D721Med (cell line): ENCODE results near the gene CHMP2B.

Source experiments
- DNase-seq: peaks from one replicate; pipeline ENCODE4 v3.0.0; 2011; ENCODE audit warnings: low spot score; ENCODE audit not compliant: insufficient read length
- FAIRE-seq: peaks from 2 replicates; lab custom pipeline; 2011; peaks lifted over from hg19 to GRCh38; lab: Jason Lieb, UNC
- CTCF ChIP-seq: IDR thresholded peaks from 2 replicates; pipeline ENCODE4 v1.5.1; 2012; ENCODE audit warnings: mild to moderate bottlenecking, control low read depth; ENCODE audit not compliant: insufficient read depth; ENCODE audit errors: missing control alignments

Gene CHMP2B, protein sequence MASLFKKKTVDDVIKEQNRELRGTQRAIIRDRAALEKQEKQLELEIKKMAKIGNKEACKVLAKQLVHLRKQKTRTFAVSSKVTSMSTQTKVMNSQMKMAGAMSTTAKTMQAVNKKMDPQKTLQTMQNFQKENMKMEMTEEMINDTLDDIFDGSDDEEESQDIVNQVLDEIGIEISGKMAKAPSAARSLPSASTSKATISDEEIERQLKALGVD

GRCh38 chr3:87227104-87227834 lies at the start of gene CHMP2B:
TSS of gene CHMP2B (plus strand) at chr3:87227309. CDS start at chr3:87227523, 214 bp downstream.
- DNase-seq (peak; percentile 53), FAIRE-seq (no peak)
- no peak for TF ChIP-seq CTCF

GRCh38 chr3:87179642-87180041 lies 47.5 kb upstream of the CHMP2B start:
- DNase-seq (no peak), FAIRE-seq (peak; percentile 88)
- TF ChIP-seq CTCF: no peak

DNA sequence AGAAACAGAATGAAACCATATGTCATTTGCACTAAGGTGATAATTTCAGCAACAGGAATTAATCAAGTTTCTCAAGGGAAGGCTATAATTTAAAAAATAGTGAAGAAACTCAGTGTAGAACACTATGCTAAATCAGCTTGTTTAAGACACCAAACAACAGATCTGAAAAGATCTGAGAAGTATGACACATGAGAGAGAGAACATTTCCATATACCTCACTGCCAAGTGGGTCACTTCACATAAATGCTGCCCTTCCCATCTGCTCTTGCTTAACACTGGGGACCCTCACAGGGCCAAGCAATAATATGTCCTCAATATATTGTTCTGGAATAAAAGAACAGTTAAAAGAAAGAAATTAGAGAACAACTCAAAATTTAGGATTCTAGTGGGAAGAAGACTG lies 45.6 kb upstream of the CHMP2B start:
- TF ChIP-seq CTCF: no peak
- DNase-seq (no peak), FAIRE-seq (no peak)

DNA sequence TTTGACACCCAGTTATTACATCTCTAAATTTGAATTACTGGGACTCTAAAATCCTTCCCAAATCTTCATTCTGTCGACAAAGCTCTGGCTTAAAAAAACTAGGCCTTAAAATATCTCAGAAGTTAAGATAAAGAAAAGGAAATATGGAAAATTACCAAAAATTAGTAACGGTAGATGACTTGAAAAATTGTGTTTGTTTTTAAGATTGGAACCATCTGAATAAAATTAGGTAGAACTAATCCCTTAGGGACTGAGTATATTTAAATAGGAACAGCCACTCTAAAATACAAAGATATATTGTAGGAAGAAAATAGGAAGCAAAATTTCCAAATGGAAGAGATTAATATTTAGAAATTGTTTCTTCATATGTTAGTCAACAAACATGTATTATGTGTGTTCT lies 45.1 kb upstream of the CHMP2B start:
- DNase-seq: no peak
- FAIRE-seq: no peak
- TF ChIP-seq CTCF: no peak

GRCh38 chr3:87186608-87187159 lies 40.4 kb upstream of the CHMP2B start:
- DNase-seq (no peak), FAIRE-seq (no peak)
- TF ChIP-seq CTCF: no peak

DNA sequence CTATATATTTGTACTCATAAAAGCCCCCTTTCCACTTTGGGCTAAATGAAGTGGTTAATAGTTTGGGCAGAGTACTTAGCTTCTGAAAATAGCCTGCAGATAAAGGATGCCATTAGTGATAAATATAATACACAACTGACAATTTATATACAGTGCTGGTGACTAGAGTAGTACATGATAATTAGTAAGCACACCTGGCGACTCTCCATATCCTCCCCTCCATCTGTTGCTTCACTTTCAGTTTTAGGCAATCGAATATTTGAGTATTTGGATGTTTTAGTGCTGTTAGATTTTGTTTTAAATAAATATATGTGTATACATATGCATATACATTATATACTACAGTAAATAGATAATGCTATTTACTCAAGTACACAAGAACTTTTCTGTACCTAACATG lies 35.9 kb upstream of the CHMP2B start:
- FAIRE-seq (no peak), DNase-seq (no peak)
- TF ChIP-seq CTCF: no peak

DNA sequence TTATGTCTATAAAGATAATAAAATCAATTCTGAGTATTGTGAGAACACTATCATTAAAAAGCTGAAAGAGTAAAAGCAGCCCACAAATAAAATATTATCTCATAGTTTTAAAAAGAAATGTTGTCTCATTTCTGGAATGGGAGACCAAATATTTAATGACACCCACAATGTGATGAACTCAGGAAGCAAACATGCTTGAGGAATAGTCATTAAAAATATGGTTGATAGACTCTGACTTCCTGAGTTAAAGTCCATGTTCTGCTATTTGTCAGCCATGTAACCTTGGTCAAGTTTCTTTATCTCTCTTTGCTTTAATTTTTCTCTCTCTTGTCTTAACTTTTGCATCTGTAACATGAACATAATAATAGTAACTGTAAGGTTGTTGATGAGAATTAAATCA lies 35.5 kb upstream of the CHMP2B start:
- DNase-seq: no peak
- TF ChIP-seq CTCF: no peak
- FAIRE-seq: no peak
